SK-N-SH treated with all-trans-retinoic acid at 6 μM for 48 hours (cell line): ENCODE data around the gene ZFP82.

Source experiments
- ARNTL ChIP-seq: fragments of 450-650 bp; formaldehyde crosslinking; IDR thresholded peaks from 2 replicates; pipeline ENCODE4 v1.5.0; 2020; ENCODE audit warnings: low read depth, mild to moderate bottlenecking, moderate library complexity, borderline replicate concordance
- CREB5 ChIP-seq: fragments of 250-450 bp; sonication (Bioruptor Pico); IDR thresholded peaks from 2 replicates; pipeline ENCODE4 v1.5.1; 2020; ENCODE audit warnings: low read depth, mild to moderate bottlenecking, moderate library complexity
- ESRRG ChIP-seq: fragments of 250-450 bp; sonication (Bioruptor Pico); IDR thresholded peaks from 2 replicates; pipeline ENCODE4 v1.6.1; 2021; ENCODE audit warnings: mild to moderate bottlenecking
- GLIS3 ChIP-seq: fragments of 250-450 bp; sonication (Bioruptor Pico); IDR thresholded peaks from 2 replicates; pipeline ENCODE4 v1.5.0; 2020; ENCODE audit warnings: mild to moderate bottlenecking, moderate library complexity
- PATZ1 ChIP-seq: fragments of 250-450 bp; sonication (Bioruptor Pico); IDR thresholded peaks from 2 replicates; pipeline ENCODE4 v1.8.0; 2020; ENCODE audit warnings: mild to moderate bottlenecking, moderate library complexity, borderline replicate concordance
- PPARA ChIP-seq: fragments of 250-450 bp; sonication (Bioruptor Pico); IDR thresholded peaks from 2 replicates; pipeline ENCODE4 v1.5.0; 2020; ENCODE audit warnings: mild to moderate bottlenecking, borderline replicate concordance
- RARB ChIP-seq: fragments of 250-450 bp; sonication (Bioruptor Pico); IDR thresholded peaks from 2 replicates; pipeline ENCODE4 v1.8.0; 2021; ENCODE audit warnings: mild to moderate bottlenecking, moderate library complexity
- SNAI2 ChIP-seq: fragments of 250-450 bp; sonication (Bioruptor Pico); IDR thresholded peaks from 2 replicates; pipeline ENCODE4 v1.5.0; 2020; ENCODE audit warnings: mild to moderate bottlenecking, moderate library complexity
- TOX ChIP-seq: fragments of 250-450 bp; sonication (Bioruptor Pico); IDR thresholded peaks from 2 replicates; pipeline ENCODE4 v1.8.0; 2021; ENCODE audit warnings: mild to moderate bottlenecking, moderate library complexity, borderline replicate concordance
- TSHZ2 ChIP-seq: fragments of 250-450 bp; sonication (Bioruptor Pico); IDR thresholded peaks from 2 replicates; pipeline ENCODE4 v1.5.0; 2020; ENCODE audit warnings: mild to moderate bottlenecking, moderate library complexity
- ZNF565 ChIP-seq: fragments of 450-650 bp; formaldehyde crosslinking; conservative IDR thresholded peaks from 2 replicates; pipeline ENCODE4 v1.5.0; 2020; ENCODE audit warnings: low read depth, mild to moderate bottlenecking, moderate library complexity
- ZNF70 ChIP-seq: fragments of 450-650 bp; formaldehyde crosslinking; IDR thresholded peaks from 2 replicates; pipeline ENCODE4 v1.5.0; 2020; ENCODE audit warnings: mild to moderate bottlenecking, moderate library complexity
- TF ChIP-seq, protein P1 (sequence below): fragments of 250-450 bp; sonication (Bioruptor Pico); IDR thresholded peaks from 2 replicates; pipeline ENCODE4 v1.8.0; 2021; ENCODE audit warnings: low read depth, mild to moderate bottlenecking, moderate library complexity, borderline replicate concordance

- TF ChIP-seq RARB, result no peak
- no peak for TF ChIP-seq SNAI2 (CRISPR knock-in tag)
- no peak for TF ChIP-seq TOX (CRISPR knock-in tag)
- TF ChIP-seq ZNF70 (CRISPR knock-in tag), result no peak
- TF ChIP-seq GLIS3 (CRISPR knock-in tag), result no peak
- TF ChIP-seq PPARA (CRISPR knock-in tag), result no peak
- no peak for TF ChIP-seq PATZ1
- no peak for TF ChIP-seq ESRRG (CRISPR knock-in tag)
- TF ChIP-seq TSHZ2 (CRISPR knock-in tag), result no peak
- TF ChIP-seq CREB5 (CRISPR knock-in tag), result no peak
- TF ChIP-seq, protein P1, sequence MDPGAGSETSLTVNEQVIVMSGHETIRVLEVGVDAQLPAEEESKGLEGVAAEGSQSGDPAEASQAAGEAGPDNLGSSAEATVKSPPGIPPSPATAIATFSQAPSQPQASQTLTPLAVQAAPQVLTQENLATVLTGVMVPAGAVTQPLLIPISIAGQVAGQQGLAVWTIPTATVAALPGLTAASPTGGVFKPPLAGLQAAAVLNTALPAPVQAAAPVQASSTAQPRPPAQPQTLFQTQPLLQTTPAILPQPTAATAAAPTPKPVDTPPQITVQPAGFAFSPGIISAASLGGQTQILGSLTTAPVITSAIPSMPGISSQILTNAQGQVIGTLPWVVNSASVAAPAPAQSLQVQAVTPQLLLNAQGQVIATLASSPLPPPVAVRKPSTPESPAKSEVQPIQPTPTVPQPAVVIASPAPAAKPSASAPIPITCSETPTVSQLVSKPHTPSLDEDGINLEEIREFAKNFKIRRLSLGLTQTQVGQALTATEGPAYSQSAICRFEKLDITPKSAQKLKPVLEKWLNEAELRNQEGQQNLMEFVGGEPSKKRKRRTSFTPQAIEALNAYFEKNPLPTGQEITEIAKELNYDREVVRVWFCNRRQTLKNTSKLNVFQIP (CRISPR knock-in tag), result no peak
- no peak for TF ChIP-seq ARNTL (CRISPR knock-in tag)
- TF ChIP-seq ZNF565 (CRISPR knock-in tag), result no peak
Observed at GRCh38 chr19:36401475-36401874, 17.0 kb downstream of the ZFP82 start.
